Activated T-cell treated with anti-CD3 and anti-CD28 coated beads for 48 hours (primary cell): Measurements from ENCODE around the gene ATP2A2.
"Not testable (repeated sequence)": the region's sequence is repeated elsewhere in the genome, so short reads cannot be mapped to it uniquely, and the experiment has no call there.

Experiments used
- DNase-seq: peaks from one replicate; pipeline ENCODE4 v3.0.0-alpha.2; 2020; ENCODE audit warnings: low read depth

Gene ATP2A2

DNA sequence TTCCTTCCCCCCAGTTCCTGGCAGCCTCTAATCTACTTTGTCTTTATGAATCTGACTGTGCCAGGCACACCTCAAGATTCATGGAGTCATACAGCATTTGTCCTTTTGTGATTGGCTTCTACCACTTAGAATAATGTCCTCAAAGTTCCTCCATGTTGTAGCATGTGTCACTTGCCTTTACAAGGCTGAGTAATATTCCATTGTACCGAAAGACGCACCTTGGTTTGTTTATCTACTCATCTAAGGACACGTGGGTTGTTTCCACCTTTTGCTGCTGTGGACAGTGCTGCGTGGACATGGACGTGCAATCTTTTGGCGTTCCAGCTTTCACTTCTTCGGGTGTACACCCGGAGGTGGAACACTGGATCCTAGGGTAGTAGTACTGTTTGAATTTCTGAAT lies 88.9 kb downstream of the ATP2A2 start:
- no peak for DNase-seq

GRCh38 chr12:110370732-110371231 lies 89.7 kb downstream of the ATP2A2 start:
- DNase-seq: no peak

GRCh38 chr12:110371408-110372055 lies 90.5 kb downstream of the ATP2A2 start:
- DNase-seq: no peak

- DNase-seq: no peak
These were observed 91.0 kb downstream of the ATP2A2 start for GRCh38 chr12:110372056-110372425.

DNA sequence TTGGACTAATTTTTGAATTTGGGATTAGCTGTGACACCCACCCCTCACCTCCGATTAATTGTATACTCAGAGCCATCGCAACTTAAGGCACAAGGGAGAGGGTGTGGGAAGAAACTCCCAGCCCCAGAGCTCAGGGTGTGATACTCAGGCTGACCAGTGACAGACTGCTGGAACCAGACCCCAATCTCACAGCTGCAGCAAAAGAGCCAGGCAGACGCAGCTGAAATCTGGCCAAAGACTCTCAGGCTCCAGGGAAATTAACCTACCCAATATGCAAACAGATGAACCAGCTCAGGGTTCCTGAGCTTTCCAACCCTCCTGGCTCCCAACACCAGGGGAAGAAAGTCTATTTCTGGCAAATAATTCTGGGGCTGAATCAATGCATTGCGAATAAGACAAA lies 92.0 kb downstream of the ATP2A2 start:
- DNase-seq: no peak

DNA sequence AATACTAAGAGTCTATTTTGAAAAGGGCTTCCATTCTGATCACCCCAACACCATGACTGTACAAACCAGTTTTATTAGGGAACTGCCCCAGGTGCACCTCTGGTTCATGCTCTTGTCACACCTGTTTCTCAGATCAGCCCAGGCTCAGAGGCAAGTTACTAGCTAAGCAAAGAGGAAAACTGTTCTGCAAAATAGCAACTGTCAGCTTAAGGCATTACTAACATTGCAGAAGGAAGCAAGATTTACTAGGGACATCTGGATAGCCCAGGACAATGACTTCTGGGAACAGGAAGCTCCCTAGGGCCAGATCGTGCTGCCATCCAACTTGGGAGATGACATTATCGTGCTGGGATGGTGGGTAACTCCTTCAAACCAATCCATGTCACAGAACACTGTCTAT lies 92.4 kb downstream of the ATP2A2 start:
- no peak for DNase-seq

- DNase-seq: no peak
These were observed 93.0 kb downstream of the ATP2A2 start for GRCh38 chr12:110373962-110374611.

GRCh38 chr12:110378131-110378790 lies 97.2 kb downstream of the ATP2A2 start:
- DNase-seq: not testable (repeated sequence)

DNA sequence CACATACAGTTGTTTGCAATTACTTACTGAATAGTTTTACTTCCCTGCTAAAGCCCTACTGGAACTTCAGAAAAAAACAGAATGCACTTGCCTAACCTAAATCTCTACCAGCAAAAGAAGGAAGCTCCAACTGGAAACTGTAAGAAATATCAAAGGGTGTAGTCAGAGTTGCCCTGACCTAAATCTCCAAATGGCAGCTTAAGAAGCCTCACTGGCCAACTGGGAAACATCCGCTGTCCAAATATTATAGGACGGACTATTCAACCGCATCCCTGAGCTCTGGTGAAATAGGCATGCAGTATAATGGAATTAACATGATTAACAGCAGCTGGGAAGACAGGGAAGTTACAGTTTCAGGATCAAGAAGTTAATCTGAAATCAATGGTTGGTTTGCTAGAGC lies 98.2 kb downstream of the ATP2A2 start:
- no peak for DNase-seq

DNA sequence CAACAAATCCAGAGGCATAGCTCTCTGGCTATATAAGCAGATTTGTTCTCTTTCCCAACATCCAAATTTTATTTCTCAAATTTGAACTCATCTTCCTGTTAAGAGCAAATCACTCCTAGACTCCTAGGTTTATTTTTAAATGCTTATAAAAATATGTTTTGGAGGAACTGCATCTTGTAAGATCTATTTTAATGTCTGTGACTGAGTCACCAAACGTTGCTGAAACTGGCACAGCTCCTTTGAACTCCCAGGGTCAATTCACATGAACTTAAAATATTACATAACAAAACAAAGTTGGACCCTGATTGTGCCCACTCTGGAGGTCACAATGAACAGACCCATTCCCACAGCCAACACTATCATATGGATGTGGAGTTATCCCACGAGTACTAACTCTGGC lies 98.6 kb downstream of the ATP2A2 start:
- DNase-seq: no peak

GRCh38 chr12:110382683-110383082 lies 101.6 kb downstream of the ATP2A2 start:
- DNase-seq: no peak
